DMS 273 (cell line): ENCODE results near the gene IVD.

Experiments used
- DNase-seq: peaks from one replicate; lab custom pipeline; 2025; ENCODE audit not compliant: unreplicated experiment; lab: John Stamatoyannopoulos, UW

Gene IVD

DNA sequence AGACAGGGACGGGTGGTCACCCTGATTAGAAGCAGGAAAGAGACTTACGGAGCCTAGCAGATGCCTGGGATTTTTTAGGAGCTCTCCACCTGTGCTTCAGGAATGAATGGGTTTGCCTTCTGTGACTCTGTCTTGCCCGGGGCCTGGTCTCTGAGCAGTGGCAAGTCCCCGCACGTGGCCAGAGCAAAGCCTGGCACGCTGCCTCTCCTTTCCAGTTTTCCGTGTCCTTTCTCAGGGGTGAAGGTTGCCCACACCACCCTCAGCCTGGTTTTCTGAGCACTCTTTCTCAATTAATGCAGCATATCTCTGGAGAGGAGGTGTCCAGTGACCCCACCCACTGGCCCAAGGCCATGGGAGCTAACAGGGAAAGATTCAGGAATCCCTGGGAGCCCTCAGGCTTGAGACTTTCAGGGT lies 50.7 kb downstream of the IVD start:
- DNase-seq: no peak

DNA sequence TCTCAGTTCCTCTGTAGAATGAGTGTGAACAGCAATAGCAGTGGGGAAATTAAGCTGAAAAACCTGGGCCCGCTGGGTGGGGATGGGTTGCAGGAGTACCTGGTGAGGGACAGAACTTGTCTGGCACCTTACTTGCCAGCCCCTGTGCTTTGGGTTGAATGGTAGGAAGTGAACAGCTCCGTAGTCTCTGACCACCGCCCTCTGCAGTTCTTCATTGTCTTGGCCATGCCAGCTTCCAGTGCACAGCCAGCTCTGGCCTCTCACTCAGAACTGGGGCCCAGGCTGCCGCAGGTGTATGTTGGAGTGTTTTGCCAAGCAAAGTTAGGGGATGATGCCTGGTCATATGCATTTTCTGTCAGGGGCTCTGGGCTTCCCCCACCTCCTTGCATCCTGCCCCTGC lies 51.1 kb downstream of the IVD start:
- no peak for DNase-seq

DNA sequence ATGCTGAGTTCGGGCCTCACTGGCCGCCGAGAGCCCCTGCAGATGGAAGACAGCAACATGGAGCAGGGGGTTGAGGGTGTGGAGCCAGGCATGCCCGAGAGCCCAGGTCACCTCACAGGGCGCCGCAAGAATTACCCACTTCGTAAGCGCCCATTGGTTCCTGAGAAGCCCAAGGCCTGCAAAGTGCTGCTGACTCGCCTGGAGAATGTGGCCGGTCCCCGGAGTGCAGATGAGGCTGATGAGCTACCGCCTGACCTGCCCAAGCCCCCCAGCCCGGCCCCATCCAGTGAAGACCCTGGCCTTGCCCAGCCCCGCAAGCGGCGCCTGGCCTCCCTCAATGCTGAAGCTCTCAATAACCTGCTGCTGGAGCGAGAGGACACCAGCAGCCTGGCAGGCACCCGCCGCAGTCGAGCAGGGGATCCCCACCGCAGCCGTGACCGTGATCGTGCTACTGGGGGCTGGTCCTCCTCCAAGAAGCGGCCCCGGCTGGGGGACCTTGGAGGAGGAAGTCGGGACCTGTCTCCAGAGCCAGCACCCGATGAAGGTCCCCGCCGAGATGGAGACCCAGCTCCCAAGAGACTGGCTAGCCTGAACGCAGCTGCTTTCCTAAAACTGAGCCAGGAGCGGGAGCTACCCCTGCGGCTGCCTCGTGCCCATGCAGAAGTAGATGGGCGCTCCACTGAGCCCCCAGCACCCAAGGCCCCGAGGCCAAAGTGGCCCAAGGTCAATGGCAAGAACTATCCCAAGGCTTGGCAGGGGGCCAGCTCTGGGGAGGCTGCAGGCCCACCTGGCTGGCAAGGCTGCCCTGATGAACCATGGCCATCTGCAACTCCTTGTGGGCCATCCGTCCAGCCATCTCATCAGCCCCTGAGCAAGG lies 53.1 kb downstream of the IVD start:
- DNase-seq: no peak

DNA sequence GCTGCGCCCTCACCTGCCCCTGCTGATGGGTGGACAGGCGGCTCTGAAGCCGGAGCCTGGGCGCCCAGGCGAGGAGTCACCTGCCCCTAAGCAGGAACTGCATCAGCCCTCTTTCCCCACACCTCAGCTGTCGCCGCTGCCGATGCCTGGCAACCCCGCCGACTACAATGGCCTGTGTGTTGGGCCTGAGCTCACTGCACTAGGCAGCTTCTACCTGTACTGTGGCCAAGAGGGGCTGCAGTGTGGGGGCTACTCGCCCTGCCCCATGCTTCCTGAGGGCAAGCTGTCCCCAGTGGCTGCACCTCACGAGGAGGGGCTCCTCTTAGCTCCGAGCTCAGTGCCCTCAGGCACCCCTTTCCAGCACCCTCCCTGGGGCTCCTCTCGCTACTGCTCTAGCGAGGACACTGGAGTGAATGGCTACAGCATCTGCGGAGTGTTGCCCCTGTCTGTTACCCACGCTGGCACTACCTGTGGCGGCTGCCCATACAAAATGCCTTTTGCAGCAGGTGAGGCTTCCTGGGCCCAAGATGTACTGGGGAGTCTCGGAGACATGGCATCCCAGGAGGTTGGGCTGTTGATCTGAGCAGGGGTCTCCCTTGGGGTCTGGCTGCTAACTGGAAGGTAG lies 53.9 kb downstream of the IVD start:
- DNase-seq: no peak

DNA sequence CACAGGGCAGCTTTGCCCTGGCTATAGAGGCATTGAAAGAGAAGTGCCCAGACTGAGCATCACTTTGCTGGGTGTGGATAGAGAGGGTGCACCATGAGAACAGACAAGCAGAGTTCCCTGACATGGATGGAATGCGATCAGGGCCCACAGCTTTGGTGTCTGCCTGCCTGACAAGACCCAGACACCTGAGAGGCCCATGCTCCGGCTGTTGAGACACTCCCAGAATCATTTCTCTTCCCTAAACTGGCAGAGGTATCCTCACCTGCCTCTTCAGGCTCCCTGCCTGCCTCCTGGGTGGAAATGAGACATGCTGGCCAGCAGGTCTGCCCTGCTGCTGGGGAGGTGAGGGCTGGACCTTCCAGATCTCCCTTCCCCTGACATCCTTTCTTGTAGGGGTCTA lies 54.8 kb downstream of the IVD start:
- DNase-seq: no peak

DNA sequence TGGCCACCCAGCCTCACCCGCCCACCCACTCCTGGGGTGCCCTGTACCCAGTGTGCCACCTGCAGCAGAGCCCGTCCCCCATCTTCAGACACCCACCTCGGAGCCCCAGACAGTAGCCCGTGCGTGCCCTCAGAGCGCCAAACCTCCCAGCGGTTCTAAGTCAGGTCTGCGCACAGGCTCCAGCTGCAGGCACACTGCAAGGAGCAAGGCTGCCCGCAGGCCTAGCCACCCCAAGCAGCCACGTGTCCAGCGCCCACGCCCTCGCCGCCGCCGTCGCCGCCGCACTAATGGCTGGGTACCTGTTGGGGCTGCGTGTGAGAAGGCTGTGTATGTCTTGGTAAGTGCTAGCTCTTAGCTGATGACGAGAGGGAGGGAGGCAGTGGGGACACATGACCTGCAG lies 56.4 kb downstream of the IVD start:
- DNase-seq: no peak

DNA sequence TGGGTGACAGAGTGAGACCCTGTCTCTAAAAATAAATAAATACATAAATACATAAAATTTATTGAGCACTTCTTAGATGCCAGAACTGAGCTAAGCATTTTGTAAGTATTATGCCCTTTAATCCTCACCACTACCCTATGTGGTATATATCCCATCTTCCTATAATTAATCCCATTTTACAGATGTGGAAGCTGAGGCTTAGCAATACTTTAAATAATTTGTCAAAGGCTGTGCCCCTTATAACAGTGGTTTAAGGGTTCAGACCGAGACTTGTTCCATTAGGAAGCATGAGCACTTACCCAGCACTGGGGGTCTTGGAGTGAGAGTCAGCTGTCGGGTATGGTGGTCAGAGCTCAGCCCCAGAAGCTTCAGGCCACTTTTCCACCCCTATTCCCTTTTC lies 57.7 kb downstream of the IVD start:
- no peak for DNase-seq

DNA sequence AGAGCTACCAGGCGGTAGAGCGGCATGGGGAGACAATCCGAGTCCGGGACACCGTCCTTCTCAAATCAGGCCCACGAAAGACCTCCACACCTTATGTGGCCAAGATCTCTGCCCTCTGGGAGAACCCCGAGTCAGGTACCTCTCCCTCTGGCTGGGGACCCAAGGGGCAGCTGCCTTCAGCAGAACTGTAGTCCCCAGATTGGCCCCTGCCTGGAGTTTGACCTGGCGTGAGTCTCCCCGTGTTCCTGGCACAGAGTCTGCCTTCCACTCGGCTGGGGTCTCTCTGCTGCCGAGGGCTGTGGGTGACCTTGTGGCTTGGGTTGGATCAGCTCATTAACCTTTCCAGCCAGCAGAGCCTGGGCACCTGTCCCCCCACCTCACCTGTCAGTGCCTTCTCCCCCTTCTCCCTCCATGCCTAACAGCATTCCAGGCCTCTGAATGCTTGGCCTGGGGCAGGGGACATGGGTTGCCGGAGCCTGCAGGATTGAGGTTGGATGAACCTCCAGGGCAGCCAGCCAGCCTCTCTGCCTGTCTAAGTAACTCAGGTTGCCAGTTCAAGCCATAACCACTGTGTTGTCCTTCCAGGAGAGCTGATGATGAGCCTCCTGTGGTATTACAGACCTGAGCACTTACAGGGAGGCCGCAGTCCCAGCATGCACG lies 58.4 kb downstream of the IVD start:
- no peak for DNase-seq

DNA sequence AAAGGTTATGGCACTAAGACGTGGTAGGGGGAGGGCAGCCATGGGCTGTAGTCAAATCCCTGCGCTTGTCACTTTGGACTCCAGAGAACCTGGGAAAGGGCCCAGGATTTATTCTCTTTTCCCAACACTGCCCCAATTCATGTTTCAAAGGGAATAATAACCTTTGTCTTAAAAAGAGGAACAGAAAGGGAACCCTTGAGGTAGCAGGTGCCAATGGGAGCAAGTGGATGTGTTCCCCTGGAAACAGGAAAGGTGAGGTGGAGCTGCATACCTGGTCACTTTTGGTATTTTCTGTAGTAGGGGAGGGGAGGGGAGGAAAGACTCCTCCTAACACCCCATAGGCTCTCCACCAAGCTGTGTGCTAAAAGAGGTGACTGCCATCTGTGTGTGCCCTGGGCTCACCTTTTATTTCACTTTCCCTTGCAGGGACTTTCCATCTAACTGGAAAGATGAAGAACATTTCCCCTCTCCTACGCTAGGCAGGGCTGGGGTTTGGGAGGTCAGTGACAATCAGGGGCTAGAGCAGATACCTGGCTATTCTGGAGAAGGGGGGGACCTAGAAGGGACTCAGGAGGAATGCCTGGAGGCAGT lies 59.1 kb downstream of the IVD start:
- no peak for DNase-seq

DNA sequence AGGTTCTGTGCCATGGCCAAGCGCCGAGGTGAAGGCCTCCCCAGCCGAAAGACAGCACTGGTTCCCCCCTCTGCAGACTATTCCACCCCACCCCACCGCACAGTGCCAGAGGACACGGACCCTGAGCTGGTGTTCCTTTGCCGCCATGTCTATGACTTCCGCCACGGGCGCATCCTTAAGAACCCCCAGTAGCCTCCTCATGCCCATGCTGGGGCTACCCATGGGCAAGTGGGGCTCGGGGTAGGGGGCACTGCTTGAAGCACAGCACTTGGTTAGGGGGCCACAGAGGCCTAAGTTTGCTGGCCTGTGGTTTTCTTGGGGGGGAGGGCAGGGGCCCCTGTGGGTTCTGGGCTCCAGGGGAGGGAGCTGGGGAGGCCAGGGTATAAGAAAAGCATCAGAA lies 60.3 kb downstream of the IVD start:
- no peak for DNase-seq

DNA sequence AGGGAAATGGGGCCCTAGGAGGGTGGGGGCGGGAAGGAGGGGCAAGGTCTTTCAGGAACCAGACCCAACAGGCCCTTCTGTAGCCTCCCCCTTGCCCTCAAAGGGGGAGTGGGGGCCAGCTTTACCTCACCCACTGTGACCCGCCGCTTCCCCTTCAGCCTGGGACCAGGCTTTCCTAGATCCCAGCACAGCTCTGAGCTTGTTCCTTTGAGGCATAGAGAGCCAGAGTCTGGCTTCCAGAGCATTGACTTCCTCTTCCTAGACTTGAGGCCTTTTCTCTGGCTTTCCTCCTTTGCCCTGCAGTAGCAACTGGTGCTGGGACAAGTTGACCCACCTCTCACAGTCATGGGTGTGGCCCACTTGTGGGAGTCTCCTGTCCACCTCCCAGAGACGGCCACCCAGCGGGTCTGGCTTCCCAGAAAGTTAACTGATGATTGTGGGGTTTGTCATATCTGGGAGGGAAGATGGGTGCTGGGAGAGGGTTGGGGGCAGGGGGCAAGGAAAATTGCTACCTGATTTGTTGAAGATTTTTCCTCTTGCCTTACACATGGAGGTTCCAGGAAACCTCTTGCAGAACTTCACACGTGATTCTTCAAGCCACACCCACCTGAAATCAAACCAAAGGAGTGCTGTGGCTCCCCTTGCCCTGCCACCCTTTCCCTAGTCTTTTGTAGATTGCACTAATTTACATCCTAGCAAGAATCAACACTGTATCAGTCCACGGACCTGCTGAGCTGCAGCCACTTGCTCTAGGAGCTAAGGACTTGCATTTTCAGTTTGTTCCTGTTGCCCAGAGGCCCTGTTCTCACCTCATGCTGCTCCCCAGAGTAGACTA lies 61.0 kb downstream of the IVD start:
- DNase-seq: no peak

DNA sequence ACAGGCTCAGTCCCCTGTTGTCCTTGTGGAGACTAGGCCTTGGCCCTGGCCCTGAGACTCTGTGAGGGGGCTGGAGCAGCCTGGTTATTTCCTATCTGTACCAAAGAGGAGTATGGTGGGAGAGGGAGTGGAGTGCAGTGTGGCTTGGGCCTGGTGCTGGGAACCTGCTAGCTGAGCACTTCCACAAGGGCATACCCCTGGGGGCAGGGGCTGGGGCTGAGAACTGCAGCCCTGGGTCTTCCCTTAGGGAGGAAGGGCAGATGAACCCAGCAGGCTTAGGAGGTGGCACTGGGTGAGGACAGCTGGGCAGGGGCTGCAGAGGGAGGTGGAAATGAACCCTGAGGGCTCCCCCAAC lies 61.6 kb downstream of the IVD start:
- DNase-seq: no peak

DNA sequence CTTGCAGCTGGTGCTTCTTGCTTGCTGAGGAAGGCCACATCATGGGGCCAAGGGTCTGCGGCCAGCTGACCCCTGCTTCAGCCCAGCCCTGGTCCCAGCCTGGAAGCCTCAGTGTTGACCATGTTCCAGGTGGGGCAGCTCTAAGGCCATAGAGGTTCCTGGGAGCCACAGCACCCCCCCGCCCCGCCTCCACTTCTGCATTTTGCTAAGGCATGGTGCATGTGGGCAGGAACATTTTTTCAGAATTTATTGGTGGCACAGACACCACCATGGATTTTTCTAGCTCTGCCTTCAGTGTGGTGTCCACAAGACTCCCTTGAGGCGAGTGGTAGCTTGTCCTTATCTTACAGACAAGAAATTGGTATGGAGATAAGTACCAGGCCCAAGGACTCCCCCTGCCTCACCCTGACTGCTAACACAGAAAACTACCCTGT lies 63.3 kb downstream of the IVD start:
- DNase-seq: no peak

DNA sequence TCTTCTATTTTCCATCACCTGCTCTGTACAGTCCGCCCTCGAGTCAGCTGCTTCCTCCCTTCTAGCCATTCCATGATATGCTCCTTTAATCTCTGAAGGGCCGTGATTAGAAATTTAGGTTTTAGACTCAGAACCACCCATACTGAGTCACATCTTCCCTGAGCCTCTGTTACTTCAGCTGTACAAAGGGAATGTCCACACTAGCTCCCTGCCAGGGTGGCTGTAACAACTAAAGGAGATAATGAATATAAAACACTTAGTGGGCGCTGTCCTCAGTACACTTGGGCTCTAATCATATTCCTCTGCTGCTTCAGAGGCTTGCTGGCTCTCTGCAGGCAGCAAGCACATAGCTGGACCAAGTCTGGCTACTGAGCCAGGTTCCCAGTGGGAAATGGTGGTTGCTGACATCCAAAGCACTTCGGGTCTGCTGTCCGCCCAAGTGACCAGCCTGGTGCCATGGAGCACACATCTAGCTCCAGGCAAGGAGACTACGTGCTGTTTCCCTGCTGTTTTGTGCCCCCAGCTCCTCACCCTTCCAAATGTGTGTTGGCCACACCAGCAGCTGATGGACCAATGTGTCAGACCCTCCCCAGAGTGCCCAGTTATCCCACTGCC lies 64.3 kb downstream of the IVD start:
- DNase-seq: no peak

DNA sequence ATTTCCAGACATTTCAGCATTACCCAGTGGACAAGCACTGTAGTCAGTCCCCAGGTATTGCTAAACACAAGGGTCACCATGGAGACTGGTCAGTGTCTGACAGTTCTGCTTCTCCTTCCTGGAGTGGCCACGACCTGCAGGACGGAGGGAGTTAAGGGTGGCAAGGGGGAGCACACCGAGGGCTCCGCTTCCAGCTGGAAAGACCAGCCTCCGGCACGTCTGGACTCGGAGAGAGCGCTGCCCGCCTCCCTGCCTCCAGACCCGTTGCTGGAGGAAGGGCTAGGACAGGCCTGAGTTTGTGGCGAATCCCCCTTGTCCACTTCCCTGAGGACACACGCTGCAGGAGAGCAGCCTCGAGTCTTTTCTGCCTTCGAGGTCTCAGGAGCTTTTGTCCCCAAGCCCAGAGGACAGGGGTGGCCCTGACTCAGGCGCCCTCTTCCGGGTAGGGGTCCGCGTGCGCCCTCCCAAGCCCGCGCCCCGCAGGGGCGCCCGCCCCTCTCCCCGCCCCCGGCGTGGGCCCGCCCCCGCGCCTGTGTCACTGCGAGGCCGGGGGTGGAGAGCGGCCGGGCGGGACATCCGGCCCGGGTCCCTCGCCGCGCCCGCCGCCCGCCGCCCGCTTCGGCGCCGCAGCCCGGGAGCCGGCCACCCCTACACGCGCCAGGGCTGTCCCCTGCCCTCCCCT lies 65.0 kb downstream of the IVD start, which contains the start of gene CHST14:
Gene CHST14, plus strand, starts transcription at position 562 of the 682 bp plus-strand sequence. CDS start 230 bp downstream, outside the sequence.
- DNase-seq: peak; percentile 77
